ENCODE measurements around the gene EOMES. TPM values are rescaled to one million over a fixed set of nuclear protein-coding genes. Genes with fewer than 3 reads are reported as not detected.
"Not testable (repeated sequence)": the region's sequence is repeated elsewhere in the genome, so short reads cannot be mapped to it uniquely, and the experiment has no call there.

Gene EOMES
- not detected in 2 replicates for total RNA-seq

- peak; percentile 12 for TF ChIP-seq CTCF (IDR thresholded peaks at IDR 0.05; ENCODE audit: insufficient read depth, low read length, severe bottlenecking)
- Histone ChIP-seq H3K36me3 (ENCODE audit: control insufficient read depth, insufficient read depth, low read length) (no peaks in the 10 kb centered on the region), H3K4me3 (ENCODE audit: low read depth, low read length) (peak within 1 kb of the TSS; percentile 13), H3K27me3 (ENCODE audit: control insufficient read depth, insufficient read depth, low read length) (peaks cover 32% of the 10 kb centered on the region)
- DNase-seq (ENCODE audit: low read depth), result peak; percentile 36
- no peak for FAIRE-seq
Measured at GRCh38 chr3:27721717-27722564, at the start of gene EOMES. Gene EOMES (minus strand): TSS chr3:27722323. CDS start chr3:27722294, 29 bp downstream.

GRCh38 chr3:27770384-27770783 lies 48.3 kb upstream of the EOMES start:
- FAIRE-seq; DNase-seq (ENCODE audit: low read depth); H3K27me3 ChIP-seq (ENCODE audit: control insufficient read depth, insufficient read depth, low read length); H3K4me3 ChIP-seq (ENCODE audit: low read depth, low read length); H3K36me3 ChIP-seq (ENCODE audit: control insufficient read depth, insufficient read depth, low read length): not testable (repeated sequence)

- H3K36me3 ChIP-seq (ENCODE audit: control insufficient read depth, insufficient read depth, low read length), result no peaks in the 10 kb centered on the region
- no peak for DNase-seq (ENCODE audit: low read depth)
- H3K27me3 ChIP-seq (ENCODE audit: control insufficient read depth, insufficient read depth, low read length), result no peaks in the 10 kb centered on the region
- no peak overlapping the region for H3K4me3 ChIP-seq (ENCODE audit: low read depth, low read length)
- no peak for TF ChIP-seq CTCF (IDR thresholded peaks at IDR 0.05; ENCODE audit: insufficient read depth, low read length, severe bottlenecking)
- no peak for FAIRE-seq
Measured at GRCh38 chr3:27767000-27767399, 44.9 kb upstream of the EOMES start.

GRCh38 chr3:27758083-27758482 lies 36.0 kb upstream of the EOMES start:
- Histone ChIP-seq H3K4me3 (ENCODE audit: low read depth, low read length) (no peak overlapping the region), H3K27me3 (ENCODE audit: control insufficient read depth, insufficient read depth, low read length) (no peaks in the 10 kb centered on the region), H3K36me3 (ENCODE audit: control insufficient read depth, insufficient read depth, low read length) (no peaks in the 10 kb centered on the region)
- DNase-seq (ENCODE audit: low read depth) (peak; percentile 97), FAIRE-seq (peak; percentile 64)
- no peak for TF ChIP-seq CTCF (IDR thresholded peaks at IDR 0.05; ENCODE audit: insufficient read depth, low read length, severe bottlenecking)

GRCh38 chr3:27756877-27757276 lies 34.8 kb upstream of the EOMES start:
- Histone ChIP-seq H3K4me3 (ENCODE audit: low read depth, low read length) (no peak overlapping the region), H3K27me3 (ENCODE audit: control insufficient read depth, insufficient read depth, low read length) (no peaks in the 10 kb centered on the region), H3K36me3 (ENCODE audit: control insufficient read depth, insufficient read depth, low read length) (no peaks in the 10 kb centered on the region)
- FAIRE-seq, result no peak
- TF ChIP-seq CTCF (IDR thresholded peaks at IDR 0.05; ENCODE audit: insufficient read depth, low read length, severe bottlenecking), result no peak
- peak; percentile 97 for DNase-seq (ENCODE audit: low read depth)

GRCh38 chr3:27752926-27753325 lies 30.8 kb upstream of the EOMES start:
- FAIRE-seq, result no peak
- TF ChIP-seq CTCF (IDR thresholded peaks at IDR 0.05; ENCODE audit: insufficient read depth, low read length, severe bottlenecking), result no peak
- DNase-seq (ENCODE audit: low read depth), result no peak
- no peak overlapping the region for H3K4me3 ChIP-seq (ENCODE audit: low read depth, low read length)
- no peaks in the 10 kb centered on the region for H3K36me3 ChIP-seq (ENCODE audit: control insufficient read depth, insufficient read depth, low read length)
- H3K27me3 ChIP-seq (ENCODE audit: control insufficient read depth, insufficient read depth, low read length), result no peaks in the 10 kb centered on the region

All from bronchial epithelial cell (primary cell).